ENCODE data around the gene IL1B. TPM values are rescaled to one million over a fixed set of nuclear protein-coding genes. Genes with fewer than 3 reads are reported as not detected.
"Not testable (repeated sequence)": the region's sequence is repeated elsewhere in the genome, so short reads cannot be mapped to it uniquely, and the experiment has no call there.

The IL1B gene
- total RNA-seq, 1 donor from 2014 or later: 0.23 TPM

- intact Hi-C loops (cut with micrococcal nuclease): no loop called here
- H3K27me3 Mint-ChIP-seq (ENCODE audit: insufficient read depth): peaks cover 33% of the 10 kb centered on the region
- no peaks in the 10 kb centered on the region for H3K4me1 Mint-ChIP-seq (ENCODE audit: low read depth)
- H3K9me3 Mint-ChIP-seq: peaks cover 3% of the 10 kb centered on the region
- H3K36me3 Mint-ChIP-seq (ENCODE audit: low read depth): no peaks in the 10 kb centered on the region
- H3K27ac Mint-ChIP-seq: no peak overlapping the region
- no peak overlapping the region for H3K4me3 Mint-ChIP-seq
- no peak for DNase-seq (ENCODE audit: low spot score)
Observed at GRCh38 chr2:112870841-112871835, 34.6 kb upstream of the IL1B start.

GRCh38 chr2:112869258-112869842 lies 32.8 kb upstream of the IL1B start:
- no peak overlapping the region for H3K4me3 Mint-ChIP-seq
- intact Hi-C loops (cut with micrococcal nuclease): no loop called here
- H3K4me1 Mint-ChIP-seq (ENCODE audit: low read depth): no peaks in the 10 kb centered on the region
- DNase-seq (ENCODE audit: low spot score): no peak
- peaks cover 35% of the 10 kb centered on the region for H3K27me3 Mint-ChIP-seq (ENCODE audit: insufficient read depth)
- no peaks in the 10 kb centered on the region for H3K36me3 Mint-ChIP-seq (ENCODE audit: low read depth)
- peaks cover 12% of the 10 kb centered on the region for H3K9me3 Mint-ChIP-seq
- no peak overlapping the region for H3K27ac Mint-ChIP-seq

- H3K27me3 Mint-ChIP-seq (ENCODE audit: insufficient read depth): peaks cover 26% of the 10 kb centered on the region
- intact Hi-C loops (cut with micrococcal nuclease): no loop called here
Observed at GRCh38 chr2:112867701-112868631, 31.4 kb upstream of the IL1B start.

GRCh38 chr2:112866128-112866835 lies 29.7 kb upstream of the IL1B start:
- no peak overlapping the region for H3K27ac Mint-ChIP-seq
- no peak for DNase-seq (ENCODE audit: low spot score)
- no peaks in the 10 kb centered on the region for H3K36me3 Mint-ChIP-seq (ENCODE audit: low read depth)
- peaks cover 21% of the 10 kb centered on the region for H3K9me3 Mint-ChIP-seq
- H3K27me3 Mint-ChIP-seq (ENCODE audit: insufficient read depth): peaks cover 16% of the 10 kb centered on the region
- intact Hi-C loops (cut with micrococcal nuclease): no loop called here
- H3K4me1 Mint-ChIP-seq (ENCODE audit: low read depth): no peaks in the 10 kb centered on the region
- no peak overlapping the region for H3K4me3 Mint-ChIP-seq

More at GRCh38 chr2:112867701-112868631, 31.4 kb upstream of the IL1B start:
- Mint-ChIP-seq H3K36me3 (ENCODE audit: low read depth) (no peaks in the 10 kb centered on the region), H3K9me3 (peaks cover 12% of the 10 kb centered on the region), H3K4me1 (ENCODE audit: low read depth) (no peaks in the 10 kb centered on the region), H3K27ac (no peak overlapping the region), H3K4me3 (no peak overlapping the region)
- DNase-seq (ENCODE audit: low spot score): no peak

- Mint-ChIP-seq H3K27me3 (ENCODE audit: insufficient read depth) (peaks cover 5% of the 10 kb centered on the region), H3K27ac (no peak overlapping the region), H3K36me3 (ENCODE audit: low read depth) (peaks cover under 1% of the 10 kb centered on the region), H3K4me3 (no peak overlapping the region), H3K9me3 (peaks cover 35% of the 10 kb centered on the region), H3K4me1 (ENCODE audit: low read depth) (no peaks in the 10 kb centered on the region)
- intact Hi-C loops (cut with micrococcal nuclease): no loop called here
- DNase-seq (ENCODE audit: low spot score): no peak
Observed at GRCh38 chr2:112864072-112864471, 27.5 kb upstream of the IL1B start.

GRCh38 chr2:112859406-112860183 lies 23.0 kb upstream of the IL1B start:
- intact Hi-C loops (cut with micrococcal nuclease); H3K36me3 Mint-ChIP-seq (ENCODE audit: low read depth); H3K4me1 Mint-ChIP-seq (ENCODE audit: low read depth); H3K27ac Mint-ChIP-seq; H3K27me3 Mint-ChIP-seq (ENCODE audit: insufficient read depth); DNase-seq (ENCODE audit: low spot score); H3K4me3 Mint-ChIP-seq: not testable (repeated sequence)
- peaks cover 41% of the 10 kb centered on the region for H3K9me3 Mint-ChIP-seq

GRCh38 chr2:112850588-112850987 lies 14.0 kb upstream of the IL1B start:
- DNase-seq (ENCODE audit: low spot score): no peak
- H3K36me3 Mint-ChIP-seq (ENCODE audit: low read depth): no peaks in the 10 kb centered on the region
- H3K27ac Mint-ChIP-seq: no peak overlapping the region
- H3K27me3 Mint-ChIP-seq (ENCODE audit: insufficient read depth): peaks cover 31% of the 10 kb centered on the region
- no peaks in the 10 kb centered on the region for H3K9me3 Mint-ChIP-seq
- H3K4me1 Mint-ChIP-seq (ENCODE audit: low read depth): no peaks in the 10 kb centered on the region
- intact Hi-C loops (cut with micrococcal nuclease): no loop called here
- no peak overlapping the region for H3K4me3 Mint-ChIP-seq

GRCh38 chr2:112849956-112850355 lies 13.4 kb upstream of the IL1B start:
- intact Hi-C loops (cut with micrococcal nuclease): no loop called here
- Mint-ChIP-seq H3K9me3 (no peaks in the 10 kb centered on the region), H3K36me3 (ENCODE audit: low read depth) (no peaks in the 10 kb centered on the region), H3K27me3 (ENCODE audit: insufficient read depth) (peaks cover 32% of the 10 kb centered on the region), H3K27ac (no peak overlapping the region), H3K4me3 (no peak overlapping the region), H3K4me1 (ENCODE audit: low read depth) (no peaks in the 10 kb centered on the region)
- DNase-seq (ENCODE audit: low spot score): no peak

GRCh38 chr2:112848833-112849232 lies 12.3 kb upstream of the IL1B start:
- Mint-ChIP-seq H3K27ac (no peak overlapping the region), H3K9me3 (no peaks in the 10 kb centered on the region), H3K4me1 (ENCODE audit: low read depth) (no peaks in the 10 kb centered on the region), H3K27me3 (ENCODE audit: insufficient read depth) (peaks cover 31% of the 10 kb centered on the region), H3K36me3 (ENCODE audit: low read depth) (no peaks in the 10 kb centered on the region), H3K4me3 (no peak overlapping the region)
- DNase-seq (ENCODE audit: low spot score): no peak
- intact Hi-C loops (cut with micrococcal nuclease): no loop called here

GRCh38 chr2:112846031-112846430 lies 9.5 kb upstream of the IL1B start:
- intact Hi-C loops (cut with micrococcal nuclease): no loop called here
- Mint-ChIP-seq H3K27me3 (ENCODE audit: insufficient read depth) (peaks cover 25% of the 10 kb centered on the region), H3K4me1 (ENCODE audit: low read depth) (no peaks in the 10 kb centered on the region), H3K4me3 (no peak overlapping the region), H3K36me3 (ENCODE audit: low read depth) (no peaks in the 10 kb centered on the region), H3K27ac (no peak overlapping the region), H3K9me3 (no peaks in the 10 kb centered on the region)
- no peak for DNase-seq (ENCODE audit: low spot score)

- Mint-ChIP-seq H3K36me3 (ENCODE audit: low read depth) (no peaks in the 10 kb centered on the region), H3K9me3 (no peaks in the 10 kb centered on the region), H3K27ac (no peak overlapping the region), H3K4me3 (no peak overlapping the region), H3K27me3 (ENCODE audit: insufficient read depth) (peaks cover 26% of the 10 kb centered on the region), H3K4me1 (ENCODE audit: low read depth) (no peaks in the 10 kb centered on the region)
- DNase-seq (ENCODE audit: low spot score): no peak
- intact Hi-C loops (cut with micrococcal nuclease): no loop called here
Observed at GRCh38 chr2:112843836-112844235, 7.3 kb upstream of the IL1B start.

- Mint-ChIP-seq H3K27me3 (ENCODE audit: insufficient read depth) (peaks cover 29% of the 10 kb centered on the region), H3K36me3 (ENCODE audit: low read depth) (no peaks in the 10 kb centered on the region), H3K4me1 (ENCODE audit: low read depth) (no peaks in the 10 kb centered on the region), H3K27ac (no peak overlapping the region), H3K9me3 (no peaks in the 10 kb centered on the region), H3K4me3 (no peak overlapping the region)
- no peak for DNase-seq (ENCODE audit: low spot score)
- intact Hi-C loops (cut with micrococcal nuclease): no loop called here
Observed at GRCh38 chr2:112843288-112843687, 6.7 kb upstream of the IL1B start.
